ENCODE results near the gene C1orf50. TPM values are rescaled to one million over a fixed set of nuclear protein-coding genes. Genes with fewer than 3 reads are reported as not detected.

C1orf50 gene
- total RNA-seq, 1 experiment from 2014 or later = 5.5 TPM

- no peak overlapping the region for H2AFZ ChIP-seq (ENCODE audit: low read length)
- no peaks in the 10 kb centered on the region for H3K9me2 ChIP-seq (replicated peaks; ENCODE audit: insufficient read depth, low read length)
- no peaks in the 10 kb centered on the region for H3K9me3 ChIP-seq (ENCODE audit: low read length)
- peaks cover 7% of the 10 kb centered on the region for H3K4me1 ChIP-seq (ENCODE audit: low read length)
- no peak overlapping the region for H3K4me3 ChIP-seq (ENCODE audit: low read length)
- DNase-seq = no peak
- no peak overlapping the region for H3K4me2 ChIP-seq (ENCODE audit: low read depth, low read length, poor library complexity, severe bottlenecking)
- no peaks in the 10 kb centered on the region for H3K27me3 ChIP-seq (ENCODE audit: low read length)
- no peak overlapping the region for H3K9ac ChIP-seq (ENCODE audit: low read length)
- H3K36me3 ChIP-seq (ENCODE audit: insufficient read depth, low read length) = no peaks in the 10 kb centered on the region
- H3K27ac ChIP-seq (ENCODE audit: low read length) = no peak overlapping the region
- no peaks in the 10 kb centered on the region for H3K79me2 ChIP-seq (ENCODE audit: low read length)
- no peaks in the 10 kb centered on the region for H4K20me1 ChIP-seq (ENCODE audit: insufficient read depth, low read depth, low read length)
Measured at GRCh38 chr1:42736571-42737200, 30.4 kb upstream of the C1orf50 start.

DNA sequence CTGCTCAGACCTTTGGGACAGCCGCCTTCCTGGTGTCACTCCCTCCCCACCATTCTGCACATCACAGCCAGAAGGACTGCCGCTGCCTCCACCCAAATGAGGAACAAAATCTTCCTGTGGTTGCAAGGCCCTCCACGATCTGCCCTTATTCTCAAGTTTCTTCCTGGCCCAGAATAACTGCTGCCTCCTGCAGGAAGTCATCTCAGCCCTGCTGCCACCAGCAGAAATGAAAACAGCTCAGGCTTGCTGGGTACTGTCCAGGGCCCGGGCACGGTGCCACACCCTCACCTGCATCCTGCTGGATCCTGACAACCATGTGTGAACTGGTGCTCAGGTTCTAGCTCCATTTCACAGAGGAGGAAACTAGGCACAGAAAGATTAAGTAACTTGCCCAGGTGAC, 29.8 kb upstream of the C1orf50 start:
- Histone ChIP-seq H3K4me3 (ENCODE audit: low read length) (no peak overlapping the region), H3K79me2 (ENCODE audit: low read length) (no peaks in the 10 kb centered on the region), H3K9me3 (ENCODE audit: low read length) (no peaks in the 10 kb centered on the region), H3K4me1 (ENCODE audit: low read length) (peaks cover 7% of the 10 kb centered on the region), H3K9me2 (replicated peaks; ENCODE audit: insufficient read depth, low read length) (no peaks in the 10 kb centered on the region), H3K27ac (ENCODE audit: low read length) (no peak overlapping the region), H3K9ac (ENCODE audit: low read length) (no peak overlapping the region), H3K36me3 (ENCODE audit: insufficient read depth, low read length) (no peaks in the 10 kb centered on the region), H2AFZ (ENCODE audit: low read length) (no peak overlapping the region), H3K4me2 (ENCODE audit: low read depth, low read length, poor library complexity, severe bottlenecking) (no peak overlapping the region), H4K20me1 (ENCODE audit: insufficient read depth, low read depth, low read length) (no peaks in the 10 kb centered on the region), H3K27me3 (ENCODE audit: low read length) (no peaks in the 10 kb centered on the region)
- DNase-seq = peak; percentile 61

GRCh38 chr1:42737986-42738677, 28.9 kb upstream of the C1orf50 start:
- Histone ChIP-seq H4K20me1 (ENCODE audit: insufficient read depth, low read depth, low read length) (no peaks in the 10 kb centered on the region), H3K9me2 (replicated peaks; ENCODE audit: insufficient read depth, low read length) (no peaks in the 10 kb centered on the region), H2AFZ (ENCODE audit: low read length) (no peak overlapping the region), H3K27me3 (ENCODE audit: low read length) (no peaks in the 10 kb centered on the region), H3K4me3 (ENCODE audit: low read length) (no peak overlapping the region), H3K79me2 (ENCODE audit: low read length) (no peaks in the 10 kb centered on the region), H3K4me1 (ENCODE audit: low read length) (peaks cover 7% of the 10 kb centered on the region), H3K36me3 (ENCODE audit: insufficient read depth, low read length) (no peaks in the 10 kb centered on the region), H3K9ac (ENCODE audit: low read length) (no peak overlapping the region), H3K27ac (ENCODE audit: low read length) (no peak overlapping the region), H3K4me2 (ENCODE audit: low read depth, low read length, poor library complexity, severe bottlenecking) (no peak overlapping the region), H3K9me3 (ENCODE audit: low read length) (no peaks in the 10 kb centered on the region)
- DNase-seq = no peak

DNA sequence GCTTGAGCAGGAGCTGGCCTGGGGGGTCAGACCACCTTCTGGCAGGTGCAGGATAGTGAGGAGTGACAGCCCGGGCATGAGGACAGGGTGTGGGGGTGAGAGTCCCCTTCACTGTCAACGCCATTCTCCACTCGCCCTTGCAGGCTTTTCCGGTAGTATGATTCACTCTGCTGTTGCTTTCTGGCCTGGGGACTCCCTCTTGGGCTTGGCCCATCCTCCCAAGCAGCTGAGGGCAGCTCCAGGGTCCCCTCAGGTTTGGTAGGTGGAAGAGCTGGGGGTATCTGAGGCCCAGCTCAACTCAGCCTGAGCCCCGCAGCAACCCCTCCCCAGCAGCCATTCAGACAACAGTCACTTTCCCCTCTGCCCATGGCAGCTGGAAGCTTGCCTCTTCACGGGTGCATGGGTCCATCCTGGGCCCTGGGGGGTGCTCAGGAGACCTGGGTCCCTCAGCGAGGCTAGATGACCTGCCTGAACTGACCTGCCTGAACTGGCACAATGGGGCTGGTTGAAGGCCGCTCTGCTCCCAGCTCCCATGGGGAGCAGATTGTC, 28.3 kb upstream of the C1orf50 start:
- peaks cover 7% of the 10 kb centered on the region for H3K4me1 ChIP-seq (ENCODE audit: low read length)
- H3K9me2 ChIP-seq (replicated peaks; ENCODE audit: insufficient read depth, low read length) = no peaks in the 10 kb centered on the region
- H3K4me3 ChIP-seq (ENCODE audit: low read length) = no peak overlapping the region
- no peak for DNase-seq
- no peaks in the 10 kb centered on the region for H3K79me2 ChIP-seq (ENCODE audit: low read length)
- no peaks in the 10 kb centered on the region for H3K27me3 ChIP-seq (ENCODE audit: low read length)
- no peak overlapping the region for H3K9ac ChIP-seq (ENCODE audit: low read length)
- H3K9me3 ChIP-seq (ENCODE audit: low read length) = no peaks in the 10 kb centered on the region
- no peak overlapping the region for H3K4me2 ChIP-seq (ENCODE audit: low read depth, low read length, poor library complexity, severe bottlenecking)
- H3K36me3 ChIP-seq (ENCODE audit: insufficient read depth, low read length) = no peaks in the 10 kb centered on the region
- H2AFZ ChIP-seq (ENCODE audit: low read length) = no peak overlapping the region
- H3K27ac ChIP-seq (ENCODE audit: low read length) = no peak overlapping the region
- no peaks in the 10 kb centered on the region for H4K20me1 ChIP-seq (ENCODE audit: insufficient read depth, low read depth, low read length)

GRCh38 chr1:42739753-42740700, 27.0 kb upstream of the C1orf50 start, which contains the start of gene CLDN19:
CLDN19 (minus strand) TSS chr1:42740236; CDS start chr1:42740063, 173 bp downstream.
- H3K4me2 ChIP-seq (ENCODE audit: low read depth, low read length, poor library complexity, severe bottlenecking) = no peak within 1 kb of the TSS
- no peaks in the 10 kb centered on the region for H3K27me3 ChIP-seq (ENCODE audit: low read length)
- H3K9me2 ChIP-seq (replicated peaks; ENCODE audit: insufficient read depth, low read length) = no peaks in the 10 kb centered on the region
- DNase-seq = no peak
- H3K79me2 ChIP-seq (ENCODE audit: low read length) = no peaks in the 10 kb centered on the region
- H3K9me3 ChIP-seq (ENCODE audit: low read length) = no peaks in the 10 kb centered on the region
- H3K4me1 ChIP-seq (ENCODE audit: low read length) = peaks cover 7% of the 10 kb centered on the region
- no peaks in the 10 kb centered on the region for H3K36me3 ChIP-seq (ENCODE audit: insufficient read depth, low read length)
- H4K20me1 ChIP-seq (ENCODE audit: insufficient read depth, low read depth, low read length) = no peaks in the 10 kb centered on the region
- H2AFZ ChIP-seq (ENCODE audit: low read length) = no peak within 1 kb of the TSS
- H3K9ac ChIP-seq (ENCODE audit: low read length) = no peak within 1 kb of the TSS
- H3K27ac ChIP-seq (ENCODE audit: low read length) = no peak within 1 kb of the TSS
- H3K4me3 ChIP-seq (ENCODE audit: low read length) = no peak within 1 kb of the TSS

GRCh38 chr1:42740851-42741580, 26.0 kb upstream of the C1orf50 start:
- Histone ChIP-seq H3K9me2 (replicated peaks; ENCODE audit: insufficient read depth, low read length) (no peaks in the 10 kb centered on the region), H3K79me2 (ENCODE audit: low read length) (no peaks in the 10 kb centered on the region), H3K27me3 (ENCODE audit: low read length) (no peaks in the 10 kb centered on the region), H4K20me1 (ENCODE audit: insufficient read depth, low read depth, low read length) (no peaks in the 10 kb centered on the region), H3K36me3 (ENCODE audit: insufficient read depth, low read length) (peaks cover under 1% of the 10 kb centered on the region; the same call in 1 of the 2 replicates), H3K4me3 (ENCODE audit: low read length) (no peak overlapping the region), H3K4me2 (ENCODE audit: low read depth, low read length, poor library complexity, severe bottlenecking) (no peak overlapping the region), H3K4me1 (ENCODE audit: low read length) (peaks cover 7% of the 10 kb centered on the region), H3K9me3 (ENCODE audit: low read length) (no peaks in the 10 kb centered on the region), H3K9ac (ENCODE audit: low read length) (no peak overlapping the region), H3K27ac (ENCODE audit: low read length) (no peak overlapping the region), H2AFZ (ENCODE audit: low read length) (no peak overlapping the region)
- DNase-seq = no peak

DNA sequence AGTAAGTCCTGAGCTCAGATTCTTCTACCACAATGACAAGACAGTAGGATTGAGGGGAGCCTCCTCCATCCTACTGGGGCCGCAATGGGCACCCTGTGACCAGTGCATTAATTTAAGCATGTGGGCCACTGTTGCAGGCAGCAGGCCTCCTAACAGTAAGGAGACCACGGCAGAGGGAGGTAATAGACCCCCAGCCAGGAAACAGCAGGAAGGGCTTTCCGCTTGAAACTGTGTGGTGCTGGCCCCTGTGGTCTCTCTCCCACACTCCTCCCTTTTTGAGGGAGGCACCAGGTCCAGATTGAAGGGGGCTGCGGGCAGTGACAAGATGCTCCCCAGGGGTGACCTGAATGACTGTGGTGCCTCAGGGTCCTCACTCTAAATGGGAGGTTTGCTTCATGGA, 25.3 kb upstream of the C1orf50 start:
- H3K9me2 ChIP-seq (replicated peaks; ENCODE audit: insufficient read depth, low read length) = no peaks in the 10 kb centered on the region

More for the DNA sequence above, 25.3 kb upstream of the C1orf50 start:
- Histone ChIP-seq H3K27ac (ENCODE audit: low read length) (no peak overlapping the region), H3K9me3 (ENCODE audit: low read length) (no peaks in the 10 kb centered on the region), H3K4me2 (ENCODE audit: low read depth, low read length, poor library complexity, severe bottlenecking) (no peak overlapping the region), H3K4me1 (ENCODE audit: low read length) (peaks cover 7% of the 10 kb centered on the region), H3K9ac (ENCODE audit: low read length) (no peak overlapping the region), H3K79me2 (ENCODE audit: low read length) (no peaks in the 10 kb centered on the region), H2AFZ (ENCODE audit: low read length) (no peak overlapping the region), H3K27me3 (ENCODE audit: low read length) (no peaks in the 10 kb centered on the region), H3K36me3 (ENCODE audit: insufficient read depth, low read length) (peaks cover 7% of the 10 kb centered on the region; the same call in 1 of the 2 replicates), H3K4me3 (ENCODE audit: low read length) (no peak overlapping the region), H4K20me1 (ENCODE audit: insufficient read depth, low read depth, low read length) (no peaks in the 10 kb centered on the region)
- no peak for DNase-seq

Data from Karpas-422 (cell line).